H9 (cell line): ENCODE measurements around the gene TRERF1. TPM values are rescaled to one million over a fixed set of nuclear protein-coding genes. Genes with fewer than 3 reads are reported as not detected.
A peak's percentile ranks its signal among the peaks of the same experiment; 100 is the strongest.

Source experiments
- DNase-seq: peaks from one replicate; pipeline ENCODE4 v3.0.0-alpha.2; 2017
- H2AFZ ChIP-seq: one replicate; pipeline ENCODE4 v1.6.1; 2013; ENCODE audit warnings: mild to moderate bottlenecking, low read length, control low read depth, moderate library complexity
- H2AK5ac ChIP-seq: 2 replicates; pipeline ENCODE4 v1.6.1; 2013; ENCODE audit warnings: low read length, control low read depth, mixed read lengths; ENCODE audit not compliant: insufficient read length
- H2BK120ac ChIP-seq: one replicate; pipeline ENCODE4 v1.6.1; 2013; ENCODE audit warnings: low read depth, mild to moderate bottlenecking, low read length, control low read depth, inconsistent platforms; ENCODE audit not compliant: poor library complexity, severe bottlenecking
- H2BK12ac ChIP-seq: 2 replicates; pipeline ENCODE4 v1.6.1; 2013; ENCODE audit warnings: low read length, control low read depth, mixed read lengths, low read depth; ENCODE audit not compliant: insufficient read length
- H2BK15ac ChIP-seq: 2 replicates; pipeline ENCODE4 v1.6.1; 2013; ENCODE audit warnings: low read depth, low read length, control low read depth
- H2BK20ac ChIP-seq: one replicate; pipeline ENCODE4 v1.6.1; 2013; ENCODE audit warnings: low read depth, mild to moderate bottlenecking, low read length, control low read depth, inconsistent platforms; ENCODE audit not compliant: poor library complexity, severe bottlenecking
- H2BK5ac ChIP-seq: 2 replicates; pipeline ENCODE4 v1.6.1; 2013; ENCODE audit warnings: low read length, control low read depth, mixed read lengths; ENCODE audit not compliant: insufficient read length
- H3K14ac ChIP-seq: 2 replicates; pipeline ENCODE4 v1.6.1; 2013; ENCODE audit warnings: low read length, control low read depth; ENCODE audit not compliant: insufficient read depth
- H3K18ac ChIP-seq: 2 replicates; pipeline ENCODE4 v1.6.1; 2013; ENCODE audit warnings: low read depth, mild to moderate bottlenecking, mixed read lengths, low read length, control low read depth; ENCODE audit not compliant: insufficient read length
- H3K23ac ChIP-seq: 2 replicates; pipeline ENCODE4 v1.6.1; 2013; ENCODE audit warnings: low read length, control low read depth, mixed read lengths, low read depth; ENCODE audit not compliant: insufficient read length
- H3K23me2 ChIP-seq: 2 replicates; pipeline ENCODE4 v1.6.1; 2013; ENCODE audit warnings: low read depth, mild to moderate bottlenecking, mixed read lengths, low read length, control low read depth; ENCODE audit not compliant: insufficient read length, poor library complexity, severe bottlenecking
- H3K27ac ChIP-seq: 2 replicates; pipeline ENCODE4 v1.5.1; 2013; ENCODE audit warnings: low read length, control low read depth, mixed read lengths, low read depth; ENCODE audit not compliant: insufficient read length
- H3K27me3 ChIP-seq: 2 replicates; pipeline ENCODE4 v1.6.1; 2013; ENCODE audit warnings: low read length, control low read depth, inconsistent platforms; ENCODE audit not compliant: insufficient read depth
- H3K4ac ChIP-seq: 2 replicates; pipeline ENCODE4 v1.6.1; 2013; ENCODE audit warnings: low read depth, mild to moderate bottlenecking, control low read depth, inconsistent platforms, low read length, moderate library complexity
- H3K4me1 ChIP-seq: 2 replicates; pipeline ENCODE4 v1.6.1; 2013; ENCODE audit warnings: low read length, control low read depth, inconsistent platforms; ENCODE audit not compliant: insufficient read depth
- H3K4me2 ChIP-seq: 2 replicates; pipeline ENCODE4 v1.6.1; 2013; ENCODE audit warnings: low read length, control low read depth, mixed read lengths; ENCODE audit not compliant: insufficient read length, insufficient read depth
- H3K56ac ChIP-seq: 2 replicates; pipeline ENCODE4 v1.6.1; 2013; ENCODE audit warnings: low read depth, mild to moderate bottlenecking, mixed read lengths, low read length, control low read depth; ENCODE audit not compliant: insufficient read length
- H3K79me1 ChIP-seq: 2 replicates; pipeline ENCODE4 v1.6.1; 2013; ENCODE audit warnings: low read depth, mild to moderate bottlenecking, moderate library complexity, low read length, control low read depth, inconsistent platforms; ENCODE audit not compliant: insufficient read depth, poor library complexity, severe bottlenecking
- H3K79me2 ChIP-seq: 2 replicates; pipeline ENCODE4 v1.6.1; 2013; ENCODE audit warnings: low read length, control low read depth, inconsistent platforms; ENCODE audit not compliant: insufficient read depth
- H3K9ac ChIP-seq: 2 replicates; pipeline ENCODE4 v1.6.1; 2013; ENCODE audit warnings: low read length, control low read depth, mixed read lengths; ENCODE audit not compliant: insufficient read length; ENCODE audit errors: extremely low read depth
- H3K9me3 ChIP-seq: one replicate; pipeline ENCODE4 v1.6.1; 2013; ENCODE audit warnings: low read depth, low read length, inconsistent platforms; ENCODE audit not compliant: control insufficient read depth
- H3T11ph ChIP-seq: one replicate; pipeline ENCODE4 v1.6.1; 2013; ENCODE audit warnings: mild to moderate bottlenecking, low read length, control low read depth, inconsistent platforms
- H4K20me1 ChIP-seq: one replicate; pipeline ENCODE4 v1.6.1; 2013; ENCODE audit not compliant: control insufficient read depth, insufficient read length, insufficient read depth
- H4K5ac ChIP-seq: 2 replicates; pipeline ENCODE4 v1.6.1; 2013; ENCODE audit warnings: low read depth, mild to moderate bottlenecking, mixed read lengths, low read length, control low read depth; ENCODE audit not compliant: insufficient read length
- H4K8ac ChIP-seq: replicated peaks from 2 replicates; pipeline ENCODE4 v1.6.1; 2013; ENCODE audit warnings: low read length, control low read depth, mixed read lengths, low read depth; ENCODE audit not compliant: insufficient read length
- H4K91ac ChIP-seq: 2 replicates; pipeline ENCODE4 v1.6.1; 2013; ENCODE audit warnings: low read depth, mild to moderate bottlenecking, moderate library complexity, mixed read lengths, low read length, control low read depth; ENCODE audit not compliant: insufficient read length
- H3K27ac Mint-ChIP-seq, 3 experiments: 2 replicates in 2 of 3; 3 replicates in 1 of 3; pipeline ENCODE4 v1.8.0; 2020 to 2021; ENCODE audit warnings: mixed read lengths in 3 of 3, mild to moderate bottlenecking in 1 of 3, moderate library complexity in 1 of 3
- H3K27me3 Mint-ChIP-seq: 2 replicates; pipeline ENCODE4 v1.8.0; 2021; ENCODE audit warnings: low read depth, mild to moderate bottlenecking, moderate library complexity, mixed read lengths
- H3K36me3 Mint-ChIP-seq, 3 experiments: 2 replicates in 2 of 3; 3 replicates in 1 of 3; pipeline ENCODE4 v1.8.0; 2020 to 2021; ENCODE audit warnings: low read depth in 3 of 3, mixed read lengths in 3 of 3; ENCODE audit not compliant: insufficient read depth in 1 of 3
- H3K4me1 Mint-ChIP-seq, 2 experiments: 2 replicates each; pipeline ENCODE4 v1.8.0; 2020; ENCODE audit warnings: mixed read lengths in 2 of 2
- H3K4me3 Mint-ChIP-seq, 2 experiments: 2 replicates in 1 of 2; 3 replicates in 1 of 2; pipeline ENCODE4 v1.8.0; 2020 to 2021; ENCODE audit warnings: mild to moderate bottlenecking in 2 of 2, mixed read lengths in 2 of 2, moderate library complexity in 1 of 2
- H3K9me3 Mint-ChIP-seq, 2 experiments: 2 replicates in 1 of 2; 3 replicates in 1 of 2; pipeline ENCODE4 v1.8.0; 2020; ENCODE audit warnings: mild to moderate bottlenecking in 2 of 2, mixed read lengths in 2 of 2, moderate library complexity in 1 of 2
- WGBS: extraction: QIAGEN DNeasy Blood & Tissue Kit; methylation state at CpG from one replicate; pipeline ENCODE4 v1.1.7; 2013; ENCODE audit warnings: missing lambda C conversion rate, low lambda C conversion rate, mixed read lengths; ENCODE audit not compliant: insufficient read length; ENCODE audit errors: extremely low coverage; 5-methylcytosine and 5-hydroxymethylcytosine counted together
- total RNA-seq: library from RNA; stranded (reverse); gene quantifications from 2 replicates; pipeline ENCODE4 v1.2.1, GENCODE V29; 2021
- TF ChIP-seq, protein P1 (sequence below): fragments of 200-600 bp; sonication (generic); conservative IDR thresholded peaks from 3 replicates; pipeline ENCODE4 v1.8.0; 2021; ENCODE audit warnings: antibody characterized with exemption, mild to moderate bottlenecking

Gene TRERF1
- total RNA-seq, 1 experiment from 2014 or later = 19.7 TPM

DNA sequence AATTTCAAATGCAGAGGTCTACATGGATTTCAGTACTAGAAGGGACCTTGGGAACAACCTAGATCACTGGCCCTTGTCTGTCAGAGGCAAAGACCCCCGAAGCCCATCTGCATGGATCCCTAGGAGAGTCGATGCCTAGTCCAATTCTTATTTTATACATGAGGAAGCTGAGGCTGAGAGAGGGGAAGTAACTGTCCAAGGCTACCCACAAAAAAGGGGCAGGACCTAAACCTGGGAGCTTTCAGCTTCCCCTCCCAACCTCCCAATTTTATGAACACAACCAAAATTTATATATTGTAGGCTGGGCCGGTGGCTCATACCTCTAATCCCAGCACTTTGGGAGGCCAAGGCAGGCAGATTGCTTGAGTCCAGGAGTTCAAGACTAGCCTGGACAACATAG, 73.2 kb downstream of the TRERF1 start:
- Histone ChIP-seq H4K20me1 (no peaks in the 10 kb centered on the region), H3T11ph (no peak overlapping the region), H4K91ac (no peak overlapping the region), H3K23me2 (no peaks in the 10 kb centered on the region), H2BK120ac (no peak overlapping the region), H4K8ac (no peak overlapping the region), H3K9me3 (no peaks in the 10 kb centered on the region), H3K4ac (no peak overlapping the region), H3K23ac (no peak overlapping the region), H3K4me1 (no peaks in the 10 kb centered on the region; the same call in 1 of the 2 replicates), H3K27ac (no peak overlapping the region), H2AFZ (no peak overlapping the region), H2AK5ac (no peak overlapping the region), H2BK12ac (no peak overlapping the region), H3K79me1 (peaks cover 21% of the 10 kb centered on the region), H3K18ac (no peak overlapping the region), H3K27me3 (no peaks in the 10 kb centered on the region), H2BK20ac (no peak overlapping the region), H2BK5ac (no peak overlapping the region), H2BK15ac (no peak overlapping the region), H3K14ac (no peak overlapping the region), H3K79me2 (peaks cover 8% of the 10 kb centered on the region; the same call in 1 of the 2 replicates), H3K4me2 (no peak overlapping the region), H3K9ac (no peak overlapping the region), H4K5ac (no peak overlapping the region), H3K56ac (no peak overlapping the region)
- no peaks in the 10 kb centered on the region for H3K27me3 Mint-ChIP-seq
- H3K4me1 Mint-ChIP-seq = peaks cover 3 to 12% of the 10 kb centered on the region in 2 experiments
- H3K27ac Mint-ChIP-seq = peak overlapping the region in 1 of 3 experiments; percentile 22; a peak in 1 of 7 replicates
- peaks cover under 1 to 5% (median 4%) of the 10 kb centered on the region in 3 experiments for H3K36me3 Mint-ChIP-seq
- TF ChIP-seq, protein P1, sequence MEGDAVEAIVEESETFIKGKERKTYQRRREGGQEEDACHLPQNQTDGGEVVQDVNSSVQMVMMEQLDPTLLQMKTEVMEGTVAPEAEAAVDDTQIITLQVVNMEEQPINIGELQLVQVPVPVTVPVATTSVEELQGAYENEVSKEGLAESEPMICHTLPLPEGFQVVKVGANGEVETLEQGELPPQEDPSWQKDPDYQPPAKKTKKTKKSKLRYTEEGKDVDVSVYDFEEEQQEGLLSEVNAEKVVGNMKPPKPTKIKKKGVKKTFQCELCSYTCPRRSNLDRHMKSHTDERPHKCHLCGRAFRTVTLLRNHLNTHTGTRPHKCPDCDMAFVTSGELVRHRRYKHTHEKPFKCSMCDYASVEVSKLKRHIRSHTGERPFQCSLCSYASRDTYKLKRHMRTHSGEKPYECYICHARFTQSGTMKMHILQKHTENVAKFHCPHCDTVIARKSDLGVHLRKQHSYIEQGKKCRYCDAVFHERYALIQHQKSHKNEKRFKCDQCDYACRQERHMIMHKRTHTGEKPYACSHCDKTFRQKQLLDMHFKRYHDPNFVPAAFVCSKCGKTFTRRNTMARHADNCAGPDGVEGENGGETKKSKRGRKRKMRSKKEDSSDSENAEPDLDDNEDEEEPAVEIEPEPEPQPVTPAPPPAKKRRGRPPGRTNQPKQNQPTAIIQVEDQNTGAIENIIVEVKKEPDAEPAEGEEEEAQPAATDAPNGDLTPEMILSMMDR = no peak
- no peaks in the 10 kb centered on the region for H3K9me3 Mint-ChIP-seq
- WGBS = no CpG with 5 or more reads among the region's 3 CpGs
- H3K4me3 Mint-ChIP-seq = no peak overlapping the region
- DNase-seq = no peak
